Lung (tissue), 12 donors: ENCODE measurements around the gene KCNG4. TPM values are rescaled to one million over a fixed set of nuclear protein-coding genes. Genes with fewer than 3 reads are reported as not detected.
"Not testable (repeated sequence)": the region's sequence is repeated elsewhere in the genome, so short reads cannot be mapped to it uniquely, and the experiment has no call there.

Experiments
- ATAC-seq: fragments of 200-7000 bp; cut with Tn5 transposase; one replicate; pipeline ENCODE4 v1.9.1; 2020; ENCODE audit warnings: moderate number of reproducible peaks; ENCODE audit not compliant: insufficient read depth, low FRiP score
- DNase-seq, 3 donors: peaks; one replicate each; pipeline ENCODE4 v3.0.0-alpha.2; 2013 to 2017
- H3K27ac ChIP-seq, 2 donors: one replicate each; pipeline ENCODE4 v1.5.1; 2013; ENCODE audit warnings: mild to moderate bottlenecking in 2 of 2, moderate library complexity in 2 of 2, control low read depth in 1 of 2, inconsistent platforms in 1 of 2, low read depth in 1 of 2, low read length in 1 of 2
- H3K27me3 ChIP-seq, 3 donors: one replicate each; pipeline ENCODE4 v1.5.1; 2013; ENCODE audit warnings: low read length in 2 of 3; ENCODE audit not compliant: control insufficient read depth in 3 of 3, insufficient read depth in 3 of 3
- H3K36me3 ChIP-seq, 4 donors: one replicate each; pipeline ENCODE4 v1.5.1; 2013; ENCODE audit warnings: low read length in 4 of 4, mild to moderate bottlenecking in 1 of 4, moderate library complexity in 1 of 4; ENCODE audit not compliant: control insufficient read depth in 4 of 4, insufficient read depth in 4 of 4
- H3K4me1 ChIP-seq, 5 donors: one replicate each; pipeline ENCODE4 v1.5.1; 2013; ENCODE audit warnings: low read length in 5 of 5, mild to moderate bottlenecking in 2 of 5, moderate library complexity in 1 of 5; ENCODE audit not compliant: control insufficient read depth in 5 of 5, insufficient read depth in 5 of 5
- H3K4me3 ChIP-seq: one replicate; pipeline ENCODE4 v1.5.1; 2013; ENCODE audit warnings: mild to moderate bottlenecking, control low read depth, moderate library complexity
- H3K9ac ChIP-seq, 2 donors: one replicate each; pipeline ENCODE4 v1.5.1; 2013; ENCODE audit warnings: low read length in 2 of 2, control low read depth in 1 of 2; ENCODE audit not compliant: insufficient read depth in 1 of 2
- H3K9me3 ChIP-seq, 4 donors: one replicate each; pipeline ENCODE4 v1.5.1; 2013; ENCODE audit warnings: low read length in 3 of 4, mild to moderate bottlenecking in 1 of 4, moderate library complexity in 1 of 4; ENCODE audit not compliant: control insufficient read depth in 4 of 4, insufficient read depth in 3 of 4
- WGBS, 2 donors: extraction: QIAGEN DNeasy Blood & Tissue Kit; methylation state at CpG; one replicate each; pipeline ENCODE4 v1.1.7; 2013; 5-methylcytosine and 5-hydroxymethylcytosine counted together
- polyA plus RNA-seq, 2 donors: library from polyadenylated mRNA; stranded (reverse); fragments of 200-250 nt; gene quantifications; one replicate each; pipeline ENCODE4 v1.2.1, GENCODE V29; 2013
- total RNA-seq, 2 donors: library from RNA; depleted of rRNA in 1 of 2; stranded (reverse); fragments of >200 nt in 1 of 2; gene quantifications; one replicate each; pipeline ENCODE4 v1.2.1, GENCODE V29; 2014 to 2021
- TF ChIP-seq, protein P1 (sequence below): IDR thresholded peaks from 2 replicates; pipeline ENCODE4 v1.5.1; 2012; ENCODE audit warnings: mild to moderate bottlenecking; ENCODE audit errors: control extremely low read depth, extremely low read depth
- donor health status: control.
- donor health status: control.
- donor health status: Bipolar disorder and iron deficiency.
- donor health status: healthy.
- donor health status: DM: yes; HTN: yes; CAD: no.

KCNG4 gene
- total and polyA plus RNA-seq, 4 donors = not detected

DNA sequence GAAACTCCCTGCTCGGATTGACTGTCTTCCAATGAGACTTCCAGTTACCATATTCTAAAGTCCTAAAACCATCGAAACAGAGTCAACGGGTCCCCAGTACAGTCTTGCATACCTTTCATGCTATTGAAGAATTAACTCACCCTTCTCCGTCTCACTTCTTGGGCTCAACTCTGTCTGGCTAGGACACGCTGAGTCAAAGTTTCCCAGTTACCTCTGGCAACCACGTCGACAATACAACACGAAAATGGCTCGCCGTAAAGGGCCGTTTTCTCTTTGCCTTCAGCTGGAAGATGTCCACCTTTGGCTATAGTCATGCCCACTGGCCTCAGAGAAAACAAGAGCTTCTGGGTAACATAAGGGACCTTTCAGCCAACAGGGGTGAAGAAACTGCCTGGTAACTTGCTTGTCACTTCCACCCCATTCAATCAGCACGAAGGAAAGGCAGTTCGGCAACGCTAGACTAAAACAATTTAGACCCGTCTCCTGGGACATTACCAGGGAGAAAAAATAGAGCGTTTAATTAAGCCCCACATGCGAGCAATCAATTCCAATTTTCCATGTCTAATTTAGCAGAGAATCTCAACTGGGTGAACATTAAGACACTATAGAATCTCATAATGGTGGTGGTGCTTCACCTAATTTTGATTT lies 21.5 kb downstream of the KCNG4 start:
- WGBS, 2 donors = 86 to 88% methylated on average over 17 of the region's 17 CpGs
- Histone ChIP-seq H3K27ac (no peak overlapping the region), H3K9me3 (no peaks in the 10 kb centered on the region), H3K4me1 (no peaks in the 10 kb centered on the region), H3K27me3 (peaks cover 0 to 5% (median 0%) of the 10 kb centered on the region in 3 donors), H3K9ac (no peak overlapping the region), H3K36me3 (no peaks in the 10 kb centered on the region), H3K4me3 (no peak overlapping the region)
- DNase-seq (no peak), ATAC-seq (no peak)
- TF ChIP-seq, protein P1, sequence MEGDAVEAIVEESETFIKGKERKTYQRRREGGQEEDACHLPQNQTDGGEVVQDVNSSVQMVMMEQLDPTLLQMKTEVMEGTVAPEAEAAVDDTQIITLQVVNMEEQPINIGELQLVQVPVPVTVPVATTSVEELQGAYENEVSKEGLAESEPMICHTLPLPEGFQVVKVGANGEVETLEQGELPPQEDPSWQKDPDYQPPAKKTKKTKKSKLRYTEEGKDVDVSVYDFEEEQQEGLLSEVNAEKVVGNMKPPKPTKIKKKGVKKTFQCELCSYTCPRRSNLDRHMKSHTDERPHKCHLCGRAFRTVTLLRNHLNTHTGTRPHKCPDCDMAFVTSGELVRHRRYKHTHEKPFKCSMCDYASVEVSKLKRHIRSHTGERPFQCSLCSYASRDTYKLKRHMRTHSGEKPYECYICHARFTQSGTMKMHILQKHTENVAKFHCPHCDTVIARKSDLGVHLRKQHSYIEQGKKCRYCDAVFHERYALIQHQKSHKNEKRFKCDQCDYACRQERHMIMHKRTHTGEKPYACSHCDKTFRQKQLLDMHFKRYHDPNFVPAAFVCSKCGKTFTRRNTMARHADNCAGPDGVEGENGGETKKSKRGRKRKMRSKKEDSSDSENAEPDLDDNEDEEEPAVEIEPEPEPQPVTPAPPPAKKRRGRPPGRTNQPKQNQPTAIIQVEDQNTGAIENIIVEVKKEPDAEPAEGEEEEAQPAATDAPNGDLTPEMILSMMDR = no peak

DNA sequence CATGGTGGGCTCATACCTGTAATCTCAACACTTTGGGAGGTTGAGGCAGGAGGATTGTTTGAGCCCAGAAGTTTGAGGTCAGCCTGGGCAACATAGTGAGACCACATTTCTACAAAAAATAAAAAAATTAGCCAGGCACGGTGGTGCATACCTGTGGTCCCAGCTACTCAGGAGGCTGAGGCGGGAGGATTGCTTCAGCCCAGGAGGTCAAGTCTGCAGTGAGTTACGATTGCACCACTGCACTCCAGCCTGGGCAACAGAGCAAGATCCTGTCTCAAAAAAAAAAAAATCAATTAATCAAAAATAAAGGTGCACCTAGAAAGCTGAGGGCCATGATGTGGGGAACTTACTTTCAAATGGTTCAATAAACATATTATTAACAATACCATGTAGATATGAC lies 23.7 kb downstream of the KCNG4 start:
- H3K27ac ChIP-seq, H3K4me1 ChIP-seq, H3K36me3 ChIP-seq, H3K27me3 ChIP-seq, DNase-seq, H3K4me3 ChIP-seq, H3K9ac ChIP-seq, H3K9me3 ChIP-seq, ATAC-seq: not testable (repeated sequence)
- WGBS, 2 donors = 94 to 98% methylated on average over 3 of the region's 3 CpGs

DNA sequence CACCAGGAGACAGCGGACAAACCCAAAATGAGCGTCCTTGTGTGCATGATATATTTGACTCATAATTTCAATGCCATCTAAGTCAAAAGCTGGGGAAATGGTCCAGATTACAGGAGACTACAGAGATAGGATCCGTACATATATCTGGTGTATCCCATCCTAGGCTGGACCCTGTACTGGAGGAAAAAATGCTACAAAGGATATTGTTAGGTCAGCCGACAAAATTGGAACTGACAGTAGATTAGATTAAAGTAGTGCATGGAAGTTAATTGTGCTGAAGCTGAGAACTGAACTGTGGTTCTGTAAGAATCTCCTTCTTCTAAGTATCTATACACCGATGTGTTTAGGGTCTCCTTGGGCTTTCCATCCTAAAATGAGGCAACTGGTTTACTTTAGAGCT lies 24.3 kb downstream of the KCNG4 start:
- no peaks in the 10 kb centered on the region for H3K4me1 ChIP-seq

DNA sequence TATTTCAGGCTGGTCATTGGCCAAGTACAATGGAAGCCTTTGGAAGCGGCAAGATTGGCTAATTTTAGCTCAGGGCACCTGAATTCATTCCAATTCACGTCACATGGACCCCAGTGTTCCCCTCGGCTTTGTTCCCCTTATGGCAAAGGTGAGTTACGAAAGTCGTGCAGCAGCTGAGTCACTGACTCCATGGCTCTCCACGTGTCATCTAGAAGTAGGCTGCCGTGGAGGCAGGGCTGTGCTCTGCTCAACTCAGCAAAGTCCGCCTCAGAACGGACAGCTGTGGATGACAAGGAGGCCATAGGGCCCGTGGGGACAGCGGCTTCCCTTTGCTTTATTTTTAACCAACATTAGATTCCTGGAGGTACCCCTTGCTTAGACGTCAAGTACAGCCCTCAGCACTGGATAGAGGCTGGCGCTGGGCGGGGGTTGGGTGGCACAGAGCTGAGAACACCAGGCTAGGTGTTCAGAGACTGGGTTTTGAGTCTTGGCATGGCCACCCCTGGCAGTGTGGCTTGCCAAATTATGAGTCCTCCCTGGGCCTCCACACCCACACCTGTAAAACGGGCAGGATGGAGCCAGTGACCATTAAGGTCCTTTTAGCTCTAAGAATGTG lies 25.3 kb downstream of the KCNG4 start:
- no peak overlapping the region for H3K27ac ChIP-seq
- H3K4me3 ChIP-seq = no peak overlapping the region
- ATAC-seq = no peak
- peaks cover 0 to 1% (median 0%) of the 10 kb centered on the region in 4 donors for H3K9me3 ChIP-seq
- H3K9ac ChIP-seq = no peak overlapping the region
- 74 to 82% methylated on average over 15 of the region's 15 CpGs for WGBS, 2 donors
- no peaks in the 10 kb centered on the region for H3K36me3 ChIP-seq
- no peaks in the 10 kb centered on the region for H3K4me1 ChIP-seq
- TF ChIP-seq, protein P1 = no peak
- H3K27me3 ChIP-seq = peaks cover 0 to 5% (median 0%) of the 10 kb centered on the region in 3 donors
- no peak for DNase-seq

More for the DNA sequence above, 24.3 kb downstream of the KCNG4 start:
- Histone ChIP-seq H3K9ac (no peak overlapping the region), H3K27me3 (peaks cover 0 to 5% (median 0%) of the 10 kb centered on the region in 3 donors), H3K4me3 (no peak overlapping the region), H3K9me3 (peaks cover 0 to 1% (median 0%) of the 10 kb centered on the region in 4 donors), H3K36me3 (no peaks in the 10 kb centered on the region), H3K27ac (no peak overlapping the region)
- ATAC-seq (no peak), DNase-seq (no peak)
- 84 to 91% methylated on average over 5 of the region's 5 CpGs for WGBS, 2 donors
- TF ChIP-seq, protein P1 = no peak
